Suprapubic skin (tissue), 4 donors: ENCODE data around the gene FMO4.

Experiments used
- POLR2A ChIP-seq, 2 donors: fragments of 450-650 bp; IDR thresholded peaks; one replicate each; pipeline ENCODE4 v1.6.1; 2017; ENCODE audit warnings: antibody characterized with exemption in 2 of 2, mild to moderate bottlenecking in 2 of 2, moderate library complexity in 2 of 2
- POLR2AphosphoS5 ChIP-seq, 3 donors: sonication (generic); formaldehyde crosslinking; IDR thresholded peaks; one replicate each; pipeline ENCODE4 v1.6.1; 2017; ENCODE audit warnings: antibody characterized with exemption in 3 of 3
- TF ChIP-seq, protein P1 (sequence below), 2 donors: fragments of 200-600 bp in 1 of 2; fragments of 450-650 bp in 1 of 2; sonication (generic) in 1 of 2; IDR thresholded peaks; one replicate each; pipeline ENCODE4 v1.5.1; 2016 to 2019; ENCODE audit warnings: antibody characterized with exemption in 2 of 2, mild to moderate bottlenecking in 1 of 2, moderate library complexity in 1 of 2

DNA sequence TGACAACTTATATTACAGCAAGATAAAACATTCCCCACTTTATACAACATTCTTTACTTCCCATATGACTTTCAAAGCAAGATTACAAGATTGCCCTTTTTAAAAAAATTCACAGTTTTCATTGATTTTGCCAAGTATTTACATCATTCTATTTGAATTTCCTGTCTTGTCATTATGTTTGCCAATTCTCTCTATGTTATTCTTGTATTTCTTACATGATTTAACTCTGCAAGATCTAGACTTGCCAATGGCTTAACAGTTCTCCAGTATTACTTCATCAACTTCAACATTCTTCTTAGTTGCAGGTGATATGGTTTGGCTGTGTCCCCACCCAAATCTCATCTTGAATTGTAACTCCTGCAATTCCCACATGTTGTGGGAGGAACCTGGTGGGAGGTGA, 31.6 kb downstream of the FMO4 start:
- TF ChIP-seq, protein P1, sequence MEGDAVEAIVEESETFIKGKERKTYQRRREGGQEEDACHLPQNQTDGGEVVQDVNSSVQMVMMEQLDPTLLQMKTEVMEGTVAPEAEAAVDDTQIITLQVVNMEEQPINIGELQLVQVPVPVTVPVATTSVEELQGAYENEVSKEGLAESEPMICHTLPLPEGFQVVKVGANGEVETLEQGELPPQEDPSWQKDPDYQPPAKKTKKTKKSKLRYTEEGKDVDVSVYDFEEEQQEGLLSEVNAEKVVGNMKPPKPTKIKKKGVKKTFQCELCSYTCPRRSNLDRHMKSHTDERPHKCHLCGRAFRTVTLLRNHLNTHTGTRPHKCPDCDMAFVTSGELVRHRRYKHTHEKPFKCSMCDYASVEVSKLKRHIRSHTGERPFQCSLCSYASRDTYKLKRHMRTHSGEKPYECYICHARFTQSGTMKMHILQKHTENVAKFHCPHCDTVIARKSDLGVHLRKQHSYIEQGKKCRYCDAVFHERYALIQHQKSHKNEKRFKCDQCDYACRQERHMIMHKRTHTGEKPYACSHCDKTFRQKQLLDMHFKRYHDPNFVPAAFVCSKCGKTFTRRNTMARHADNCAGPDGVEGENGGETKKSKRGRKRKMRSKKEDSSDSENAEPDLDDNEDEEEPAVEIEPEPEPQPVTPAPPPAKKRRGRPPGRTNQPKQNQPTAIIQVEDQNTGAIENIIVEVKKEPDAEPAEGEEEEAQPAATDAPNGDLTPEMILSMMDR (IDR thresholded peaks at IDR 0.05) = no peak
- TF ChIP-seq POLR2A (IDR thresholded peaks at IDR 0.05) (no peak), POLR2AphosphoS5 (IDR thresholded peaks at IDR 0.05) (no peak)
